Gastroesophageal sphincter (tissue), 4 donors: ENCODE measurements around the gene FNIP2. TPM values are rescaled to one million over a fixed set of nuclear protein-coding genes. Genes with fewer than 3 reads are reported as not detected.
"Not testable (repeated sequence)": the region's sequence is repeated elsewhere in the genome, so short reads cannot be mapped to it uniquely, and the experiment has no call there.

Source experiments
- ATAC-seq: fragments of 150-250 bp; one replicate; pipeline ENCODE4 v1.9.1; 2016; ENCODE audit warnings: mild to moderate bottlenecking, moderate library complexity
- H3K27ac ChIP-seq, 4 donors: fragments of 200-600 bp; sonication (generic) in 3 of 4; 1 replicate in 3 of 4; 2 replicates in 1 of 4; pipeline ENCODE4 v1.5.1; 2016 to 2019
- H3K27me3 ChIP-seq: fragments of 200-600 bp; sonication (generic); one replicate; pipeline ENCODE4 v1.5.1; 2019
- H3K36me3 ChIP-seq, 2 donors: fragments of 200-600 bp; sonication (generic); one replicate each; pipeline ENCODE4 v1.5.1; 2019; ENCODE audit warnings: control low read depth in 1 of 2
- H3K4me1 ChIP-seq, 3 donors: fragments of 200-600 bp; sonication (generic); 1 replicate in 2 of 3; 2 replicates in 1 of 3; pipeline ENCODE4 v1.5.1; 2016 to 2019; ENCODE audit warnings: control low read depth in 2 of 3
- H3K4me3 ChIP-seq, 2 donors: fragments of 200-600 bp; sonication (generic); one replicate each; pipeline ENCODE4 v1.5.1; 2019; ENCODE audit warnings: mild to moderate bottlenecking in 1 of 2, moderate library complexity in 1 of 2
- H3K9me3 ChIP-seq, 3 donors: fragments of 200-600 bp; sonication (generic); one replicate each; pipeline ENCODE4 v1.5.1; 2017 to 2019; ENCODE audit warnings: control low read depth in 2 of 3
- EP300 ChIP-seq: sonication (generic); formaldehyde crosslinking; IDR thresholded peaks from one replicate; pipeline ENCODE4 v1.6.1; 2017; ENCODE audit warnings: antibody characterized with exemption, mild to moderate bottlenecking
- POLR2A ChIP-seq, 2 donors: fragments of 450-650 bp; IDR thresholded peaks; one replicate each; pipeline ENCODE4 v1.6.1; 2017; ENCODE audit warnings: antibody characterized with exemption in 2 of 2, mild to moderate bottlenecking in 2 of 2, moderate library complexity in 1 of 2
- POLR2AphosphoS5 ChIP-seq: sonication (generic); formaldehyde crosslinking; IDR thresholded peaks from one replicate; pipeline ENCODE4 v1.6.1; 2017; ENCODE audit warnings: antibody characterized with exemption
- WGBS, 2 donors: methylation state at CpG; one replicate each; pipeline ENCODE4 v1.1.5; 2018; ENCODE audit warnings: low coverage in 1 of 2; 5-methylcytosine and 5-hydroxymethylcytosine counted together
- total RNA-seq, 4 donors: library from RNA; depleted of rRNA; stranded (reverse); fragments of >200 nt; gene quantifications; one replicate each; pipeline ENCODE4 v1.1.0, GENCODE V29; 2016
- TF ChIP-seq, protein P1 (sequence below), 4 experiments: fragments of 200-600 bp in 2 of 4; fragments of 450-650 bp in 2 of 4; sonication (generic) in 1 of 4; IDR thresholded peaks; one replicate each; pipeline ENCODE4 v1.5.1; 2017 to 2019; ENCODE audit warnings: antibody characterized with exemption in 4 of 4, mild to moderate bottlenecking in 2 of 4, moderate library complexity in 2 of 4

The FNIP2 gene
- total RNA-seq, 4 donors from 2014 or later, result 53.0 to 135 (median 70.5) TPM

DNA sequence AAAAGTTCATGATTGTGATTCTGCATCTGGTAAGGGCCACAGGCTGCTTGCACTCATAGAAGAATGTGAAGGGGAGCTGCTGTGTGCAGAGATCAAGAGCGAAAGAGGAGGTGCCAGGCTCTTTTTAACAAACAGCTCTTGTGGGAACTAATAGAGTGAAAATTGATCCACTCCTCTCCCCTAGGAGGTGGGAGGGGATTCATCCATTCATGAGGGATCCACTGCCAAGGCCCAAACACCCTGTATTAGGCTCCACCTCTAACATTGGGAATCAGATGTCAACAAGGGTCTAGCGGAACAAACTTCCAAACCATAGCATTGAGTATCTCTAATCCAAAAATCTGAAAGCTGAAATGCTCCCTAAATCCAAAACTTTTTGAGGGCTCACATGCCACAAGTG is 29.2 kb upstream of the FNIP2 start:
- no peaks in the 10 kb centered on the region for H3K9me3 ChIP-seq
- no peaks in the 10 kb centered on the region for H3K36me3 ChIP-seq
- WGBS, 2 donors, result 85% methylated on average over 2 of the region's 2 CpGs; no CpG with 5 or more reads in 1 of the 2 donors
- no peaks in the 10 kb centered on the region for H3K27me3 ChIP-seq
- no peak overlapping the region for H3K4me3 ChIP-seq
- no peak overlapping the region for H3K27ac ChIP-seq
- H3K4me1 ChIP-seq, result no peaks in the 10 kb centered on the region
- ATAC-seq, result no peak
- no peak for TF ChIP-seq EP300
- no peak for TF ChIP-seq POLR2AphosphoS5
- TF ChIP-seq POLR2A (IDR thresholded peaks at IDR 0.05), result no peak

DNA sequence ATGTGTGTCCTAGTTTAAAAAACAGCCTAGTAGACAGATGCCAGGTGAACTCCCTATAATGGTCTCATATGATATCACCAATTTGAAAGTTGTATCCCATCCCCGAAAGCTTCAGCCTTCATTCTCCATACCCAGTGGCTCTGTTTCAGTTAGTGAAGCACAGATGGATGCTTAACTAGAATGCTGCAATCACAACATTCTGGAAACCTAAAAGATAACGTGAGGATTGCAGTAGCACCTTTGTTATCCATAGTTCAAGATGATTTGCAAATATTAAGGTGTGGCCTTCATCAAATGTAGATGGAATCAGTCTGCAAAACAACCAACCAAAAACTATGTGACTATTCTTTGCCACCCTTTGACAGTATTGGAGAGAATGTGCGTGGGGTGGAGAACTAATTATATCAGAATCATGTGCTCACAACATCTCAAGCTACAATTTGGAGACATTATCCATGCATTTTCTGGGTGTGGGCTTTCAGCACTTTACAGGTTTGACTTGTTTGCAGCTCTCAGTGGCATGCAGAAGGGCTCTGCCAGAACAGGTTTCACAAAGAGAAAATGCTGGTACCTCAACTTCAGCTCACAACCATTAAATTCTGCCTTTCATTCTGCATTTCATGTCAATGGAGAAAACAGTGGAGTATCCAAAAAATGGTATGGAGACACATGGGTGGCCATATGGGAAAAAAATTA is 27.4 kb upstream of the FNIP2 start:
- no peaks in the 10 kb centered on the region for H3K27me3 ChIP-seq

DNA sequence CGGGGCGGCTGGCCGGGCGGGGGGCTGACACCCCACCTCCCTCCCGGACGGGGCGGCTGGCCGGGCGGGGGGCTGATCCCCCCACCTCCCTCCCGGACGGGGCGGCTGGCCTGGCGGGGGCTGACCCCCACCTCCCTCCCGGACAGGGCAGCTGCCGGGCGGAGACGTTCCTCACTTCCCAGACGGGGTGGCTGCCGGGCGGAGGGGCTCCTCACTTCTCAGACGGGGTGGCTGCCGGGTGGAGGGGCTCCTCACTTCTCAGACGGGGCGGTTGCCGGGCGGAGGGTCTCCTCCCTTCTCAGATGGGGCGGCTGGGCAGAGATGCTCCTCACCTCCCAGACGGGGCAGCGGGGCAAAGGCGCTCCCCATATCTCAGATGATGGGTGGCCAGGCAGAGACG is 22.3 kb upstream of the FNIP2 start:
- H3K27me3 ChIP-seq, ATAC-seq, H3K27ac ChIP-seq, H3K4me1 ChIP-seq, H3K9me3 ChIP-seq, H3K4me3 ChIP-seq, H3K36me3 ChIP-seq: not testable (repeated sequence)
- WGBS, 2 donors, result no CpG with 5 or more reads among the region's 31 CpGs

More for the DNA sequence above, 27.4 kb upstream of the FNIP2 start:
- Histone ChIP-seq H3K4me1 (no peaks in the 10 kb centered on the region), H3K27ac (no peak overlapping the region), H3K4me3 (no peak overlapping the region), H3K9me3 (no peaks in the 10 kb centered on the region), H3K36me3 (no peaks in the 10 kb centered on the region)
- no peak for ATAC-seq
- WGBS, 2 donors, result 56 to 88% methylated on average over 2 to 3 of the region's 3 CpGs
- no peak for TF ChIP-seq EP300
- TF ChIP-seq, protein P1, sequence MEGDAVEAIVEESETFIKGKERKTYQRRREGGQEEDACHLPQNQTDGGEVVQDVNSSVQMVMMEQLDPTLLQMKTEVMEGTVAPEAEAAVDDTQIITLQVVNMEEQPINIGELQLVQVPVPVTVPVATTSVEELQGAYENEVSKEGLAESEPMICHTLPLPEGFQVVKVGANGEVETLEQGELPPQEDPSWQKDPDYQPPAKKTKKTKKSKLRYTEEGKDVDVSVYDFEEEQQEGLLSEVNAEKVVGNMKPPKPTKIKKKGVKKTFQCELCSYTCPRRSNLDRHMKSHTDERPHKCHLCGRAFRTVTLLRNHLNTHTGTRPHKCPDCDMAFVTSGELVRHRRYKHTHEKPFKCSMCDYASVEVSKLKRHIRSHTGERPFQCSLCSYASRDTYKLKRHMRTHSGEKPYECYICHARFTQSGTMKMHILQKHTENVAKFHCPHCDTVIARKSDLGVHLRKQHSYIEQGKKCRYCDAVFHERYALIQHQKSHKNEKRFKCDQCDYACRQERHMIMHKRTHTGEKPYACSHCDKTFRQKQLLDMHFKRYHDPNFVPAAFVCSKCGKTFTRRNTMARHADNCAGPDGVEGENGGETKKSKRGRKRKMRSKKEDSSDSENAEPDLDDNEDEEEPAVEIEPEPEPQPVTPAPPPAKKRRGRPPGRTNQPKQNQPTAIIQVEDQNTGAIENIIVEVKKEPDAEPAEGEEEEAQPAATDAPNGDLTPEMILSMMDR (IDR thresholded peaks at IDR 0.05), result no peak
- TF ChIP-seq POLR2A (IDR thresholded peaks at IDR 0.05), result no peak
- no peak for TF ChIP-seq POLR2AphosphoS5

DNA sequence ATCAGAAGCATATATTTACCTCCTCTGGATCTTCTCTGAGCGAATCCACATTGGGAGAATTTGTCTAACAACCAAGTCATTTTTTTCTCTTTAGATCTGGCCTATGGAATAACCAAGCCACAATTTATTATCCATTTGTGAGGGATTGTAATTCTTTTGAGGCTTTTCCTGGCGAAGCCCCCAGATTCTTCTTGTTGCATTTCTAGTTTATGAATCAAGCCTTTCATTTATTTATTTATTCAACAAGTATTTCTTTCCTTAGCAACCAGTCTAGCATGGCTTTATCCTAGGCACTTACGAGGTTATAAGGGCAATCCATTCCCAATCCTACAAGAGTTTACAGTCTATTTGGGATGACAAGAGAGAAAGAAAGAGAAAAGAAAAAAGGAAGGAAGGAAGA is 18.4 kb upstream of the FNIP2 start:
- Histone ChIP-seq H3K27me3 (no peaks in the 10 kb centered on the region), H3K4me3 (no peak overlapping the region), H3K9me3 (no peaks in the 10 kb centered on the region), H3K27ac (peak overlapping the region in 2 of 4 donors; percentile 30 to 52), H3K4me1 (no peaks in the 10 kb centered on the region), H3K36me3 (no peaks in the 10 kb centered on the region)
- 15 to 22% methylated on average over 3 of the region's 3 CpGs for WGBS, 2 donors
- TF ChIP-seq POLR2AphosphoS5 (no peak), EP300 (no peak), POLR2A (IDR thresholded peaks at IDR 0.05) (no peak)
- TF ChIP-seq, protein P1 (IDR thresholded peaks at IDR 0.05), result no peak
- no peak for ATAC-seq

DNA sequence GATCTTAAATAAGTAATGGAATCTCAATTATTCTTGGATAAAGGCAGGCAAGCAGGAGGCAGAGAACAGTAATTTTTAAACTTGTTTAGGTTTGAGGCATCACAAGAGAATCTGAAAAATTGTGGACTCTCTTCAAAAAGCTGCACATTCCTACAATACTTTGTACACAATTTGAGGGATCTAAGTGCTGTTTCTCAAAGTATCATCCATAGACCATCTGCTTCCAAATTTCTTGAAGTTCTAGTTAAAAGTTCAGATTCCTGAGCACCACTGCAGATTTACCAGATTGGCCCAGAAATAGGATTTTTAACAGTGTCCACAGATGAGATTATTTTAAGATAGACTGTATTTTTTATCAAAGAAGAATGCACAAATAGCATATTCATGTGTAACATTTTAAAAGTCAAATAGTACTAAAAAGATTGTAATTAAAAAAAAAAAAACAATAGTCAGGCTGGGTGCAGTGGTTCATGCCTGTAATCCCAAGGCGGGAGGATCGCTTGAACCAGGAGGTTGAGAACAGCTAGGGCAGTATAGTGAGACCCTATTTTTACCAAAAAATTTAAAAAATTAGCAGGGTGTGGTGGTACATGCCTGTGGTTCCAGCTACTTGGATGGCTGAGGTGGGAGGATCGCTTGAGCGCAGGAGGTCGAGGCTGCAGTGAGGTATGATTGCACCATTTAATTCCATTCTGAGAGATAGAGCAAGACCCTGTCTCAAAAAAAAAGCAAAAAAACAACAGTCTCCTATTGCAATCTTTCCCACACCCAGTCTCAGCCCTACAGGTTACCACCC is 14.2 kb upstream of the FNIP2 start:
- ATAC-seq, result no peak
- TF ChIP-seq EP300 (no peak), POLR2A (IDR thresholded peaks at IDR 0.05) (no peak), POLR2AphosphoS5 (no peak)
- TF ChIP-seq, protein P1 (IDR thresholded peaks at IDR 0.05), result no peak
- no peaks in the 10 kb centered on the region for H3K4me1 ChIP-seq
- peaks cover 0 to 5% (median 0%) of the 10 kb centered on the region in 3 donors for H3K9me3 ChIP-seq
- WGBS, 2 donors, result 87 to 97% methylated on average over 3 to 5 of the region's 5 CpGs
- H3K27me3 ChIP-seq, result no peaks in the 10 kb centered on the region
- no peak overlapping the region for H3K27ac ChIP-seq
- no peak overlapping the region for H3K4me3 ChIP-seq
- no peaks in the 10 kb centered on the region for H3K36me3 ChIP-seq

DNA sequence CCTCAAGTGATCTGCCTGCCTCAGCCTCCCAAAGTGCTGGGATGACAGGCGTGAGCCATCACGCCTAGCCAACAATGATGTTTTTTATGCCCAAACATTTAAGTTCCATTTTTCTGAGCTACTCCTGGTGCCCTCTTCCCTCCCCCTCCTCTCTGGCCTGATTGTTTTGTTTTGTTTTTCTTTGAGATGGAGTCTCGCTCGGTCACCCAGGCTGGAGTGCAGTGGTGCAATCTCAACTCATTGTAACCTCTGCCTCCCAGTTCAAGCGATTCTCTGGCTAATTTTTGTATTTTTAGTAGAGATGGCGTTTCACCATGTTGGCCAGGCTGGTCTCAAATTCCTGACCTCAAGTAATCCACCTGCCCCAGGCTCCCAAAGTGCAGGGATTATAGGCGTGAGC is 13.0 kb upstream of the FNIP2 start:
- 89% methylated on average over 7 of the region's 7 CpGs; no CpG with 5 or more reads in 1 of the 2 donors for WGBS, 2 donors
- ATAC-seq, result not testable (repeated sequence)

More for the DNA sequence above, 13.0 kb upstream of the FNIP2 start:
- not testable (repeated sequence) for H3K9me3 ChIP-seq, H3K4me1 ChIP-seq, H3K27me3 ChIP-seq, H3K4me3 ChIP-seq, H3K36me3 ChIP-seq, H3K27ac ChIP-seq
